GM18526 (cell line): ENCODE data around the gene DPP10.

ENCODE experiments used
- POLR2A ChIP-seq: IDR thresholded peaks from 3 replicates; pipeline ENCODE4 v1.6.1; 2011; ENCODE audit not compliant: insufficient read length; ENCODE audit errors: extremely low read depth

The DPP10 gene

DNA sequence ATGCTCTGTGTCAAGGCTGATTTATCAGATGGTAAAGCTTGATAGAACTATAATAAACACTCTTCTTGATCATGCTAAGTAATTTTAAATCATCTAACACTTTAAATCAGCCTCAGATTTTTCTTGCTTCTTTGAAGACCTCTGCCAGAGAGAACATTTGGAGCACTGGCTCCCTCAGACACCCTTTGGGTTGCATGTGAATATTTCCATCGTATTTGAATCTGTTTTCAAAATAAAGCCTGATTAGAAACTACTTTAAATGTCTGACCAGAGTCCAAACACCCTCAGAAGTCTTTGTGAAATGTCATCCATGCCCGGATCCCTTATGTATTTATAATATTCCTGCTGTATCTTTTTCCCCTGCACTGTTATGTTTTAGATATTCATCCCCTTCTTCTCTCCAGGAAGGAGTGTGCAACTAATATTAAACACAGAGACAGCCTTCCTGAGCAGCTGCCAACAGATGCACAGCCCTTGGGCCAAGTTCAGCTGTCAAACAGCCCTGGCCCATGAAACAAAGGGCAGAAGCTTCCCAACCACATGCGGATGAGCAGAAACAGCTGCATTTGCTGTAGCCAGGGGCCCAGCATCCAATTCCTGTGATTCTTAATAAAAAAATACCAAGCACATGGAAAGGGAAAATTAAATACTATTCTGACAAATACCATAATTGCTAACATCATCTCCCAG, 46.5 kb downstream of the DPP10 start:
- TF ChIP-seq POLR2A = no peak

DNA sequence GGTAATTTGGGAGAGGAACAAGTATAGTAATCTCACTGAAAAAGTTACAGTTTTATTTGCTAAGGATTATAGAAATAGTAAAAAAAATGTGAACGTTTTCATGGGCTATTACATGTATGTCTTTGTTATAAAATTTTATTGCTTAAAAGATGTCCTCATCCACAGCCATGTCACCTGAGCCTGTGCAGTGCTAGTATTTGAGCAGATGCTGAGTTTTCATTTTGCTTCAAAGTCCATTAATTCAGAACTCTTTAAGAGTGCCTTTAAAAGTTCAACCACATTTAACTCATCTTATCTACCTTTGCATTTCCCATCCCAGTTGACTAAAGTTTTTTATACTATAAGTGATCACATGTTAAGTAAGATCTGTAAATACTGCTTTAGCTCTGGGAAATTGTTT, 52.6 kb downstream of the DPP10 start:
- TF ChIP-seq POLR2A = no peak

DNA sequence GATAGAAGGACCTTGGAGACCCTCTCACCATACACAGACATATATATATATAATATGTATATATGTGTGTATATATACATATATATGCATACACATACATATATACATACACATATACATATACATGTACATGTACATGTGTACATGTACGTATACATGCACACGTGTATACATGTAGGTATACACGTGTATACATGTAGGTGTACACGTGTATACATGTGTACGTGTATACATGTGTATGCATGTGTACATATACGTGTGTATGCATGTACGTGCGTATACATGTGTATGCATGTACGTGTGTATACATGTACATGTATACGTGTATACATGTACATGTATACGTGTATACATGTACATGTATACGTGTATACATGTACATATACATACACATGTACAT, 54.5 kb downstream of the DPP10 start:
- TF ChIP-seq POLR2A = no peak

DNA sequence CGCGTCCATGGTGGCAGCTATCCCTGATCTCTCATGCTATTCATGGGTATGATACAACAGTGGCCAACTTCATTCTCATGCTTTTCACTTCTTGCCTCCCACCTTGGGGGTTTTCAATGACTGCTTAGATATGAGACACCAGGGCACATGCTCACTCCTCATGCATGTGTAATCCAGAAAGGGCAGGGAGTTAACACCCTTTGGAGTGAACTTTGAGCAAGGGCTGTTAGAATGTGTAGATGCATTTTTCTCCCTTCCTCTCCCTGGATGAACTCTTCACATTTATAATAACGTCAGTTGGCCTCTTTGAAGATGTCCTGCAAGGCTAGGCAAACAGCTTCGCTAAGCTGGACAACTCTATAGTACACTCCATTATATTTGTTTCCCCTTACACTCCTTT, 56.7 kb downstream of the DPP10 start:
- no peak for TF ChIP-seq POLR2A

DNA sequence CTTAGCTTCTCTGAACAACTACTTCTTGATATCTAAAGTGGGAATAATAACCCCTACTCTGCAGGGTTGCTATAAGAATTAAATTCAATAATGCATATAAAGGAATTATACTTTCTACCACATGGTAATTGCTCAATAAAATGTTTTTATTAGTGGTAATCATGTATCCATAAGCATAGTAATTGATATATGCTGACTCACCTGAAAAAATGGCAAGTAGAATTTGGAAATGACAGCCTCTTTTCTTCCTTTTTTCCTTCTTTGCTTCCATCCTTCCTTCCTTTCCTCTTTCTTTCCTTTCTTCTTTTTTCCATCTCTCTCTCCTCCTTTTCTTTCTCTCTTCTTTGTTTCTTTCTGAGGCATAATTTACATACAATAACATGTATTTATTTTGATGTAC, 65.3 kb downstream of the DPP10 start:
- TF ChIP-seq POLR2A = no peak

DNA sequence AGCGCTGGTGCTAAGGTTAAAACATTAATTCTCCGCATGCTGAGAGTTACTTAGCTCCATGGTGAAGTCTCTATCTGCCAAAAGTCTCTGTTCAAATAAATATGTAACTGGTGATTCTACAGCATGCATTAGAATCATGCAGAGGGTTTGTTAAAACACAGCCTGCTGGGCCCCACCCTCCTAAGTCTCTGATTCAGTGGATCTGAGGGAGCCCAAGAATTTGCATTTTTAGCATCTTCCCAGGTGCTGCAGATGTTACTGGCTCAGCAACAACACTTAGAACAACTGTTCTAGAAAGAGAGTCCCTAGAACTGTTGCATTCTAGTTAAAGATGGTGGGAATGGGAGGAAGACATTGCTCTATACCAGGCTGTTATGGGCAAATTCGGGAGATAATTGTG, 73.4 kb downstream of the DPP10 start:
- TF ChIP-seq POLR2A = no peak

DNA sequence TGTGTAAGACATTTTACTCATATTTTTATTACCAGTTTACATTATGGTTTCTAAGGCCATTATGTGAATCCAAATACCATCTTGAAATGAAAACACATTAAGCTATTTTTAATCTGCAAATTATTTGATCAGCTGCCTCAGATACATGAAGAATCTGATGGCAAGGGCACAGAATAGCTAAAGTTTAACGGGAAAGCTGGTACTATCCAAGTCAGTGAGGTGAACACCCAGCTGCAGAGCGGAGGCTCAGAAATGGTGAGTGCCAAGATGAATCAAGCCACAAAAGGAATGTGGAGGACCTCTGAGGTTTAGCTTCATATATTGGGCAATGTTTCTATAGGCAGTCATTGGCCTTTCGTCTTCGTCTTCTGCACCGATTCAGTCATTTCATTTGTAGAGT, 75.1 kb downstream of the DPP10 start:
- TF ChIP-seq POLR2A = no peak

DNA sequence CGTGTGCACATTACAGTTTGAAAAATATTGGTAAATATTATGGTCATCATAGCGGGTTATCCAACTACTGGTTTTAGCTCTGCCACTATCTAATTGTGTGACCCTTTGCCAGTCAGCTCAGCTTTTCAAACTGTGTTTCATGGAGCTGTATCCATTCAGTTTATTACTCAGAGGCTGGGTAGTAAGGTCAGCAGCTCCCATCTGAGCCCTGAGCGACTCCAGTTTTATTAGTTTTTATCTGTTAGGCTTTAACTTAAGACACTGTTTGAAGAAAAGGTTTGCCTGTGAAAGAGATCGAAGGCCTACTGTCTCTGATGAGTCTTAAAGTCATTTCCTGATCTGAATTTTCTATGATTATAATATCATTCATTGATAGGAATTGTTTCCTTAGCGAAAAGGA, 76.3 kb downstream of the DPP10 start:
- TF ChIP-seq POLR2A = no peak

DNA sequence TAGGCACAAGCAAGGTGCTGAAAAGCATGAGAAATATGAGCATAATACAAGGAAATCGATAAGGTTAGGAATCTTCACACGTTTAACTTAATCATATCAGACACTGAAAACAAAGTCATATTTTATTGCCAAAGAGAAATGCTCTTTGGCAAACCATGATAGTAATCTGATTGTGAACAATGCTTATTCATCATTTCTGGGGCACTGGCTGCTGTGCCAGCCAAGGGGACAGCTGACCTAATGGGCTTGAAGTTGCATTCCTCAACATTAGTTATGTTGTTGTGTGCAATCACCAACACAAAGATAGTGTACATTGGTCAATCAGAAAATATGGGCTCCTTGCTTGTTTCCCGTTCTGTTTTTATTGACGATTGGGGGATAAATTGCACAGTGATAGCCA, 83.5 kb downstream of the DPP10 start:
- TF ChIP-seq POLR2A = no peak

DNA sequence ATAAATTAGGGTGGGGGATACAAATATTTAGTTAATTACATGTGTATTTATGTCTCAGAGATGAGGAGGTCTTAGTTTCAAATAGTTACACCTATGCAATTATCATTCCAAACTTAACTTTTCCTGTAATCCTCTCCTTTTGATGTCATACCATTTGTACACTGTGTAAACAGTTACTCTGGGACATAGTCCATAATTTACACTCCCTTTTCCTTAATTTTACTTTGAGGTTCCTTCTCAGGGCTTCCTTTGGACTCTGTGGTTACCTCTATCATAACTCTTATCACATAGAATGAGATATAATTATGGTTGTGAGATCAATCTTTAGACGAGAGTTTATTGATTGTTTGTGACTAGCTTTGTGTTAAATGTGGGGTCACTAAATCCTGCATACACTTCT, 84.4 kb downstream of the DPP10 start:
- TF ChIP-seq POLR2A = no peak

DNA sequence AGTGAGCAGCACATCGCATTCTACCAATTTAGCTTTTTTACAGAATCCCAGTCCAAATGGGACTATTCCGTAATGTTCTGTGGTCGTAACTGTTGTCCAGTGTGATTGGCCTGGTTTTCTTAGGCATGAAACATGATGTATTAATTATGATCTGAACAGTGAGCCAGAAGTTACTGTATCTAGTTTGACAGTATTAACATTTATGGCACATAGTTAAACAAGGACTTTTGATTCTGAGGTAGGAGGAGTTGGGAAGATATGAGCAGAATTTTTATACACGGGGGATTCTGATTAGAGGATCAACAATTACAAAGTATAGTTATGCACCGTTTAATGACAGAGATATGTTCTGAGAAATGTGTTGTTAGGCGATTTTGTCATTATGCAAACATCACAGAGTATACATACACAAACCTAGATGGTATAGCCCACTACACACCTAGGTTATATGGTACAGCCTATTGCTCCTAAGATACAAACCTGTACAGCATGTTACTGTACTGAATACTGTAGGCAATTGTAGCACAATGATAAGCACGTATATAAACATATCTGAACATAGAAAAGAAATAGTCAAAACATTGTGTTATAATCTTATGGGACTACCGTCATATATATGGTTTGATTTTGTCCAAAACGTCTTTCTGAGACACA, 85.0 kb downstream of the DPP10 start:
- no peak for TF ChIP-seq POLR2A

DNA sequence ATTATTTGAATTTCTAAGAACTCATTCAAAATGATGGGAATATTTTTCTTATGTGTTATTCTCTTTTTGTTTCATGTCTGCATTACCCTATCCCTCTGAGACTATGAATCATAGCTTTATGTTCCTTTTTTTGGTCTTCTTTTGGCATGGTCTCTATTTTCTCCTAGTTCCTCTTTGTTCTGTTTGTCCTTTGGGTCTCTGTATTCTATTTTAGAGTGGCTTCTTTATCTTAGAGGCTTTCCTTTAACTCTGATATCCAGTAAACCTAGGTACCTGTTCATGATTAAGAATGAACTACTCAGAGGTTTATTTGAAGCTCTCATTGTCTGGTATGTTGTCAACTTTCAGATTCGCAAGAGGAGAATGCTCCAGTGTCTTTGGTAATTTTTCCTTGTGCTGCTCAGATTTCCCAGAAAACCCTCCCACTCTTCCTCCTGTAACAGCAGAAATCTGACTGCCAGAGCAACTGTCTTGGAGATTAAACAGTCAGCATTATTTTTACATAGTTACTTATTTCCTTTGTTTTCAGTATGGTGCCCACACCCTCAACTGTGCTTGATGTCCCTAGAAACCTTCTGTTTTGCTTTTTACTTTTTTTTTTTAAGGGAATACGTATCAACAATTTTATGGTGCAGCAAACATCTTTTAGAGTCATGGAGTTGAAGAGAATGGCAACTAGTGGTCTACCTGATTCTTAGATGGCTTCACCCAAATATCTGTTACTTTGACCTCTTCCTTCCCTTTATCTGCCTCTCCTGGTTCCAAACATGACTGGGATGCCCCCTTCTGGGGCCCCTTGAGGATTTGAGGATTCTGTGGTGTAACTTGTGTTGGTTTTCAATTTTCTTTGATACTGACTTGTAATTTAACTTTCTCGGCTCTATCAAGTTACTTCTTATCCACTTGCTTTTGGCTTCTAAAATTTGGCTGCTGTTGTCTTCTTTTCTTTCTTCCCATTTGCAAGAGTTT, 92.0 kb downstream of the DPP10 start:
- no peak for TF ChIP-seq POLR2A

DNA sequence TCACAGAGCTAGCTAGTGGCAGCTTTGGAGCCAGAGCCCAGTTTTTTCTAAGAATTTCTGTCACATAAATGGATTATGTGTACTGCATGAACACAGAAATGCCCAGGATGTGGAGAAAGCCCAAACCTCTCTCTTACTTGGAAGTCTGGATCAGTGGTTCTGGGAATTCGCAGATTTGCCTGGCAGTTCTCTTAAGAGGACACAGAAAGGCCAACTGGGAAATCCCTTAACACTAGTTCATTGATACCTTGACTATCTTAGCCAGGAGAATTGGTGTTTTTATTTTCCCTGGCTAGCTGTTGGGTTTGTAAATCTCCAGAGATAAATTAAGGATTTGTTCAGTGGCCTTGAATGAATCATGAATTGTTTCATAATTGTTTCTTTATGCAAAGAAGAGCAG, 95.3 kb downstream of the DPP10 start:
- no peak for TF ChIP-seq POLR2A

DNA sequence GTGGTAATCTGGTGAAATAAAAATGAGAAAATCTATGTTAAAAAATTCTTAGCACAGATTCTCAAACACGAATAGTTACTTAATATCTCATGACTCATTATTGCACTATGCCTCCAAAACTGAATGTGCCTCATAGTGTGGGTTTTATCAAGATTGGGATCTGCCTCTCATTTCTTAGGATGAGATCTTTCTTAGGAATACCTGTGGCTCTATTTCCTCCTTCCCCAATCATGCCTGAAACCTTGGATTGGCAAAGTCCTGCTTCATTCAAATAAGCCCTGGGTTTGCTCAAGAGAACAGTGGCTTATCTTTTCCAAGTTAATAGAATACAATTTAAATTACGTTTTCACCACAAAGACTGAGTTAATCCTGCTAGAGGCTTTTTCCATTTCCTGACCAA, 100.3 kb downstream of the DPP10 start:
- no peak for TF ChIP-seq POLR2A

DNA sequence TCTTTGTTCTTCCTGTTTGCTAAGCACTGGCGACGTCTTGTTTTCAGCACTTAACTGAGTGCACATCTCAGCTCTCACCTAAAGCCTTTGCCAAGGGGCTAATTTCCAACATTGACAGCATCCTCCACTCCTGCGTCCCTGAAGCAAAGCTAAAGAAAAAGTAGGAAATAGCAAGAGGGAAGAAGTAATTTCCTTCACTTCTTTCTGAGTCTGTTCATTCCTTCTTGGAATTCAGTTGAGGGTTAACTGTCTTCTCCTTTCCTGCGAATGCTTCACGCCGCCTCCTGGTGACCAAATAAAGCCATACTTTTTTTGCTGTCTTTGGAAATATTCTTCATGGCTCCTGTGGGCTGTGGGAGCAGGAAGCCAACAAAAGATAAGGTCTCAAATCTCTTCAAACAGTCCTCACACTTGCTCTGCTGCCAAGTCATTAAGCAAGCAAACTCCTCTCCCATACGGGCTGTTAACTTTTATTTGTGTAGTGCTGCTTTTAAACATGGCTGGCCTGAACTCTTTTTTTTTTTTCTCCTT, 100.9 kb downstream of the DPP10 start:
- no peak for TF ChIP-seq POLR2A

DNA sequence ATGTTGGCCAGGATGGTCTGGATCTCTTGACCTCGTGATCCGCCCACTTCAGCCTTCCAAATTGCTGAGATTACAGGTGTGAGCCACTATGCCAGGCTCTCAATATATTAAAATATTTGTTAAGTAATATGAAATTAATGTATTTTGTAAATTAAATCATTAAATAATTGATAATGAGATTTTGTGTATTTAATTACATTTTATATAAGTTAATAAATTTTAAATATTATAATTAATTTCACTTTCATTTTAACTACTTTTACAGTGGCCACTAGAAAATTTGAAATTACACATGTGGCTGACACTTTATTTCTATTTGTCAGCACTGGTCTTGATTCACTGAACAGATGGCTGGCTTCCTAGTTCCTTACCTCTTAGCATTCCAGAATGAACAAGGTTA, 102.6 kb downstream of the DPP10 start:
- TF ChIP-seq POLR2A = no peak
